GM19397 (cell line): ENCODE data around the gene P3H2.

Experiments
- ATAC-seq: cut with Tn5 transposase; IDR thresholded peaks from one replicate; pipeline ENCODE4 v1.9.1; 2021; ENCODE audit warnings: mild to moderate bottlenecking, moderate library complexity; ENCODE audit not compliant: unreplicated experiment

The P3H2 gene

GRCh38 chr3:190058521-190059241 is 62.0 kb downstream of the P3H2 start:
- no peak for ATAC-seq

GRCh38 chr3:190056742-190057141 is 64.0 kb downstream of the P3H2 start:
- ATAC-seq: no peak

- ATAC-seq: no peak
Observed at GRCh38 chr3:190055773-190056172, 64.9 kb downstream of the P3H2 start.

GRCh38 chr3:190053919-190054672 is 66.6 kb downstream of the P3H2 start:
- ATAC-seq: no peak

- no peak for ATAC-seq
Observed at GRCh38 chr3:190051641-190052040, 69.1 kb downstream of the P3H2 start.

GRCh38 chr3:190048932-190049441 is 71.7 kb downstream of the P3H2 start:
- no peak for ATAC-seq

- no peak for ATAC-seq
Observed at GRCh38 chr3:190044974-190045373, 75.7 kb downstream of the P3H2 start.

GRCh38 chr3:190044142-190044541 is 76.6 kb downstream of the P3H2 start:
- ATAC-seq: no peak

- no peak for ATAC-seq
Observed at GRCh38 chr3:190043741-190044140, 77.0 kb downstream of the P3H2 start.

- ATAC-seq: no peak
Observed at GRCh38 chr3:190042558-190042957, 78.1 kb downstream of the P3H2 start.

GRCh38 chr3:190041333-190042041 is 79.2 kb downstream of the P3H2 start:
- no peak for ATAC-seq

- no peak for ATAC-seq
Observed at GRCh38 chr3:190040145-190040544, 80.6 kb downstream of the P3H2 start.

- no peak for ATAC-seq
Observed at GRCh38 chr3:190038050-190038933, 82.4 kb downstream of the P3H2 start.

- ATAC-seq: no peak
Observed at GRCh38 chr3:190036631-190037030, 84.1 kb downstream of the P3H2 start.

GRCh38 chr3:190034446-190034845 is 86.3 kb downstream of the P3H2 start:
- no peak for ATAC-seq

- no peak for ATAC-seq
Observed at GRCh38 chr3:190032923-190033322, 87.8 kb downstream of the P3H2 start.

GRCh38 chr3:190031887-190032752 is 88.6 kb downstream of the P3H2 start:
- ATAC-seq: no peak

GRCh38 chr3:190027116-190027515 is 93.6 kb downstream of the P3H2 start:
- ATAC-seq: no peak

GRCh38 chr3:190026154-190026553 is 94.5 kb downstream of the P3H2 start:
- ATAC-seq: no peak

- ATAC-seq: no peak
Observed at GRCh38 chr3:190024912-190025311, 95.8 kb downstream of the P3H2 start.
